HK-2 (cell line): ENCODE data around the gene YWHAQ.
A peak's percentile ranks its signal among the peaks of the same experiment; 100 is the strongest.
"Not testable (repeated sequence)": the region's sequence is repeated elsewhere in the genome, so short reads cannot be mapped to it uniquely, and the experiment has no call there.

Experiments
- DNase-seq: peaks from one replicate; pipeline ENCODE4 v3.0.0-alpha.2; 2018; ENCODE audit not compliant: unreplicated experiment

The YWHAQ gene

GRCh38 chr2:9594366-9595054, 36.3 kb downstream of the YWHAQ start:
- peak; percentile 47 for DNase-seq

DNA sequence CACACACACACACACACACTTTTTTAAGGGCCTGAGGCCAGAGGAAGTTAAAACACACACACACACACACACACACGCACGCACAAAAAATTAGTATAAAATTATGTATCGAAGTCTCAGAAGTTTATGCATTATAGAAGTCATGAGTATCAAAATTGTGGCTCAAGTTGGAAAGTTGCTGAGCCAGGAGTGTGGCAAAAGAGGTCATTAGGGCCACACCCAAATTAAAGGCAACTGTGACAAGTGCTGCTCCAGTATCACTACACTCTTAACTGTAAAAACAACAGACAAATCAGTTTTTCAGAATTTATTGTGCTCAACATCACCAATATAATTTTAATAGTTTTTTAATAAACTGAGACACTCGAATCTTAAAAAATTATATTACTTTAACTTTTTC, 36.9 kb downstream of the YWHAQ start:
- no peak for DNase-seq

DNA sequence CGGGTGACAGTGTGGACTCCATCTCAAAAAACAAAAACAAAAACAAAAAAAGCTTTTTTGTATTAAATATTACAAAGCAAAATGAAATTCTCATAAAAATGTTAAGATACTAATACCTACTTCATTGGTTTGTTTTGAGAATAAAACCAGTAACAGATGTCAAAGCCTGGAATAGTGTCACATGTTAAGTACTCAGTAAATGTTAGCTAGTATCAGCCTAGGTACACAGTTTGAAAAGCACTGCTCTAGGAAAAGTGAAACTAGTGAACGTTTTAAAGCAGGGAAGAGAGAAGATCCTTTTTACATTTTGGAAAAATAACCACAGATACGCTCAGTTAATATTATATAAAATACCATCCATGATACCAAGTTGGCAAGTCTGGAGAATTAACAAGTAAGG, 38.1 kb downstream of the YWHAQ start:
- DNase-seq = no peak

- DNase-seq = no peak
Measured at GRCh38 chr2:9590641-9591040, 40.2 kb downstream of the YWHAQ start.

GRCh38 chr2:9586465-9586864, 44.3 kb downstream of the YWHAQ start:
- no peak for DNase-seq

- no peak for DNase-seq
Measured at GRCh38 chr2:9585486-9585885, 45.3 kb downstream of the YWHAQ start.

DNA sequence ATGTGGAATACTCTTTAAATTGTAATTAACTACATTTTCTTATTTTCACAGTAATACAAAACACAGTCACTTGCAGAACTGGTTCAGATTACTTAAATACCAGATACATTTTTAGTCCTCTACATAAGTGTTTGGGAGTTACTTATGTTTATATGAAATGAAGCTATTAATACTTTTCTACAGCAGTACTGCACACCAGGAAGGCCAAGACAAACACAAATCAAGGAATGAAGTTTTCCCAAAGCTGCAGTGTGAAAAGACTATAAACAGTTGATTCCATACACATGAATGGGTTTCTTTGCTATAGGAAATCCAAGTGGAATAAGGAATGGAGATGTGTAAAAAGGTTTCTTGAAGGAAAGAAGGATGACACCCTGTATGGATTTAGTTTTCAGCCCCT, 45.9 kb downstream of the YWHAQ start:
- DNase-seq = not testable (repeated sequence)

- DNase-seq = no peak
Measured at GRCh38 chr2:9582624-9583023, 48.2 kb downstream of the YWHAQ start.

- no peak for DNase-seq
Measured at GRCh38 chr2:9578467-9579235, 52.1 kb downstream of the YWHAQ start.

DNA sequence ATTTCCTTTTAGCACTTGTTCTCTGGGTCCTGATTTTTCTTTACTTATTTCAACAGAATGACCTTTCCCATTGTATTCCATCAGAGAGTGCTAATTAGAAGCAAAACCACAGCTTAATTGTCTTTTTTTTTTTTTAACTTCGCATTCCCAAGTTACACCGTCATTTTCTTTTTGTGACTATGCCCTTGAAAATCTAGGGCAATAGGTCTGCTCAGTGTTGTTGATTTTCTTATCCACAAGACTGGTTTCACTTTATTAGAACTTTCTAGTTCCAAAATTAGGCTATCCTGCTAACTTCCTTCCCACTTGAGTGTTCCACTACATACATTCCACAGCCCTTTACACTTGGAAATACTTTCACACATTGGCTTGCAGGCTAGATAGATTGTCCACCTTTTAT, 56.5 kb downstream of the YWHAQ start:
- no peak for DNase-seq

GRCh38 chr2:9573840-9574239, 57.0 kb downstream of the YWHAQ start:
- DNase-seq = no peak

DNA sequence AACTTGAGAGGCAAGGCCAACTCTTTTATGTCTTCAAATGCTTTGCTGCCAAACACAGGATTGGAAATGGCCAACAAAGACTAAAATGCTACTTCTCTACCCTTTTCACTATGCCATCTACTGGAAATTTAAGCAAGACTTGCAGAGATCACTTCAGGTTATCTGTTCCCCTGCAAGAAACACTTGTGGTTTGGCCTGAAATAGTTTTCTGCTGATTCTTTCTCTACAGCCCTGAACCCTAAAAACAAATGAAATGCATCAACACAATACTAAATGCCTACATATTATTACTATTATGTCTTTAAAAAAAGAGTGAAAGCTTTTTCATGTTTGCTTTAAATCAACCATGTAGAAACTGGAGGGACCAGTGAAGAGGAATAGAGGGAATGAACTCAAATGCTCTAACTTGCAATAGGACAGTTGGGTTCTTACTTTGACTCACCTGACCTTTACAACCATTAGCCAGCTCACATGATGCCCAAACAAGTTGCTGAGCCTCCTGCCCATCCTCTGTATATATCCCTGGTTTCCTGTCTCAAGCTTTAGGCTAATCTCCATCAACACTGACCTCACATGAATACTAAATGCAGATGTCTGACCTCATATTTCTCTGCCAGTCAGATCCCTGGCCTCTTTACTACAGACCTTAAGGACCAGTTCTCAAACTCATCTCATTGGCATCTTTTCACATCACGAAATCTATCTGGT, 57.6 kb downstream of the YWHAQ start:
- no peak for DNase-seq

DNA sequence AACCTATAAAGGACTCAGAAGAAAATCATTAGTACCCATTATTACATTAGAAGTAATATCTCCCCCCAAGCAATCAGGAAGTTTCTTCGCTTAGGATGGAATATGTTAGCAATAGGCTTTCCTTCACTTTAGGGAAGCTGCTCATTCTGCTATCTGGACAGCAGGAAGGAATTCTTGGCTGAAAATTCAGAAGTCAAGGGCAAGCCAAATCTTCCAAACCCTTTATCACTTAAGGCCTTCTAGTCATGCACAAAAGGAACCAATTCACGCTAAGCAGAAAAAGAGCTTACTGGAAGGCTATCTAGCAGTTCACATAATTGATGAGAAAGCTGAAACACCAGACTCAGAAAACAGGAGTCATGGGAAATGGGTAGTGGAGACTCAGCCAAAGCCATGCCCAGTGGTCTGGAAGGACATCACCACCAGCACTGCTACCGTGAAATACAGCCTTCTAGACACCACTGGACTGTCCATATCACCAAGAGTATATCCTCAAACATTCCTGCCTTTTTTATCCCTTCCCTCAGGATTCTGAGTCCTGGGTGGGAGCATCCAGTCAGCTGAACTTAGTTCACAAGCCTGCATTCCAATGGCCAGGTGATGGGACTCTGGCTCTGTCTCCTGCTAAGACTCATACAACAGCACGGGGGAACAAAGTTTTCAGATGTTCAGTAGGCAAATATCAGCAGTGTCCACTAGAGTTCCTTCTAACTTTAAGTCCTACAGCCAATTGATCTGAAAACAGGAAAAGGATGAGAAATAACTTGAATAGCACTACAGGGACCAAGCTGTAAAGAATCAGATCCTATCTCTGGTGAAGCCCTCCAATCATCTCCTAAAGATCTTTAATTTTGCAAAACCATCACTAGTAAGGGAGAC, 60.4 kb downstream of the YWHAQ start:
- DNase-seq = no peak

DNA sequence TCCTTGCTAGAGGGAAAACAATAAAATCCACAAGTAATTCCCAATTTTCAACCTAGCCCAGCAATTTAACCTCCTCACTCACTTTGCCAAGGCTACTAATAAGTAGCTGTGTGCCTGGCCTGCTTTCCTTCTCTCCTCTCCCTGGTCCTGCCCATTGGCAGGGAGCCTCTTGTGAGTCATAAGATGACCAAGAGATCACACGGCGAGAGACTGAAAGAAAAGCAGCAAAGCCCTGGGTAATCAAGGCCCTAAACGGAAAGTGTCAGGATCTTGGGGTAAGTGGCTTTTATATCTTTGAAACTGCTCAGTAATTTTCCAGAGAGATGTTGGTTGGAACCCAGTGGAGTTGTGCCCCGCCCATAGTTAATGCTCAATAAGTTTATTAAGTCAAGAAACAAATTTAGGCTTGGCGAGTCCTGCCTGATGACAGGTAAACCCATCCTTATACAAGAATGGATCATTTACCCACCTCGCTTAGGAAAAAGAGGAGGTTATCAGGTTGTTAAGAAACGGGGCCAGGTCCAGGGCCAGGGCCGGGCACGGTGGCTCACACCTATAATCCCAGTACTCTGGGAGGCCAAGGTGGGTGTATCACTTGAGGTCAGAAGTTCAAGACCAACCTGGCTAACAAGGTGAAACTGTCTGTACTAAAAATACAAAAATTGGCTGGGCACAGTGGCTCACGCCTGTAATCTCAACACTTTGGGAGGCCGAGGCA, 65.2 kb downstream of the YWHAQ start:
- DNase-seq = peak; percentile 61

- no peak for DNase-seq
Measured at GRCh38 chr2:9560628-9561027, 70.2 kb downstream of the YWHAQ start.

DNA sequence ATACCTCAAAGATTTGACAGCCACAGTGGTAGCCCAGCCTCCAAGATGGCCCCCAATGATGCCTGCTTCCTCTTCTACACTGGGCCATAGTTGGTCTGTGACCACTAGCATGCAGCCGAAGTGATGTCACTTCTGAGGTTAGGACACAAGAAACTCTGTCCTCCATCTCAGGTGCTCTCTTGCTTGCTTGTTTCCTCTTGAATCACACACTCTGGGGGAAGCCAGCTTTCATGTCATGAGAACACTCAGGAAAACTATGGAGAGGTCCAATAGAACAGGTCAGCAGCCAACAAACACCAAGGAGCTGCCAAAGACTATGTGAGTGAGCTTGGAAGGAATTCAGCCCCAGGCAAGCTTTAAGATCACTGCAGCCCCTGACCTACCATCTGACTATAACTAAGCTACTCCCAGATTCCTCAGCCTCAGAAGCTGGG, 71.8 kb downstream of the YWHAQ start:
- no peak for DNase-seq

DNA sequence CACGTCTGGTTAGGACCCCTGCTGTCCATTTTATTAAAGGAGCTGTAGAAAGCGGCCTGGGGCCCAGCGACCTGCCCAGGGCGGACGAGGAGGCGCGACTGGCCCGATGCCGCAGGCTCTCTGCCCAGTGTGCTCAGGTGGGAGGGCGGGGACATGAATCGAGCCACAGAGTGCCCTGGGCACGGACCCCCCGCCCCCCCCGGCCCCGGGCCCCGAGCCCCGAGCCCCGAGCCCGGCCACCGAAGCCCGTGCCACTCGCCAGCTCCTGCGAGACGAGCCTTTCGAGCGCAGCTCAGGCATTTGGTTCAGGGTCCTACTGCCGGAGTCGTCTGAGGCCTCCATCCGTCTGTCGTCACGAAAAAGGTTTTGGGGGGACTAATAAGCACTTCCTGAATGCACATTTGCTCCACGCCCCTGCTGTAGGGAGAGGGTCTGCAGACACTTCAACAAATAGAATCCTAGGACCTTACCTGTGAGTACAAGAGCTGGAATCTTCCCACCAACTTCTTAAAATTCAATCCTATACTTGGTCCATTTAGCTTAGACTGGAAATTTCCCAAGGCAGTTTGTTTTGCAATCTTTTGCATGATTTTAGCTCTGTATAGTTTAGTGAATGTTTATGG, 74.6 kb downstream of the YWHAQ start:
- DNase-seq = no peak

DNA sequence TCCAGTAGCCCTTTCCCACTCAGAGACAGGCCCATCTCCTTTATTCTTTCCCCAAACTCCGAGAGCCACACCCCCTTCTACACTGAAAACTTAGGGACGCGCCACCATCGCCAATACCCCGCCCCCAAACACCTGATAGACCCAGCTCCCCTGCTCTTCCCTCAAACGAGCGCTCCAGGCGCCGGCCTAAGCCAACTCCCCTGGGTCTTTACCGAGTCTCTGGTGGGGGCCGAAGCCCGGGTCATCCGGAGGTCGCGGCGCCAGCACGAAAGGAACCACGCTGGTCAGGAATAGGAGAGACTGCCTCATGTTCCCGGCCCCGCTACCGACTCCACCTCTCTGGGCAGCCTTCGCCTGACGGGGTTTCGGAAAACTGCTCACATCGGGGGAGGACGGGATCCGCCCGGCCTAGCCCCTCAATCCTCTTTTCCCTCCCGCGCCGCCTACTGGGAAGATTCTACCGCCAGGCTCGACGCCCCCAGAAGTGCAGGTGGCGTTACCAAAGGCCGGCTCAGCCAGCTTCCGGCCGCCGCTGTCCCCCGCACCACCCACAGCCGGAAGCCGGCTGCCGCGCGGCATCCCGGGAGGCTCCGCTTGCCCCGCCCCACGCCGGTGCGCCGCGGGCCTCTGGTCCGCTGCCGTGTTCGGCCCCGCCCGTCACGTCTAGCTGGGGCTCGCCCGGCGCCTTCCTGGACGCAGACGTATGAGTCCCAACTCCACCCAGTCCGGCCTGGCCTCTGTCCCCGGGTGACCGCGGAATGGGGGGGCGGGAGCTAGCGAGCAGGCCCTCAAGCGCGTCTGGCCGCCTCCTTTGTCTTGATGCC, 75.3 kb downstream of the YWHAQ start, which contains the start of gene ADAM17:
Gene ADAM17, minus strand, starts transcription at position 534 of the 824 bp plus-strand sequence. Its CDS starts 225 bp downstream, at position 309.
- DNase-seq = peak; percentile 97

DNA sequence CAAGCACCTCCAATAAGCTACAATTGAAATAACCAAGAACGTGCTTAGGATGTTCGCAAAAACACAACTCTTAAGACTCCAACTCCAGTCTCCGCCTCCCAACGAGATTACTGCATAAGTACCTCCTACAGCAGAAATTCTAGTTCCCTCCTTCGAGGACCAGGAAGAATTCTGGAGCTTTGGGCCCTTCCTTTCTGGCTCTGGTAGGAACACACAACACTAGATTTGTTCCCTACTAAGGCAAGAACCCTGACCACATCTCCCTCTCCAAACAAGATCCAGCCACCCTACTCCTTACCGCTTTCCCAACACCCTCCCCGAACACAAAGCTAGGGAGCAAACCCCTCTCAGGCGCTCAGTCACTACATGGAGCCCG, 75.9 kb downstream of the YWHAQ start:
- peak; percentile 45 for DNase-seq
